ENCODE measurements around the gene CRKL.

CRKL gene

DNA sequence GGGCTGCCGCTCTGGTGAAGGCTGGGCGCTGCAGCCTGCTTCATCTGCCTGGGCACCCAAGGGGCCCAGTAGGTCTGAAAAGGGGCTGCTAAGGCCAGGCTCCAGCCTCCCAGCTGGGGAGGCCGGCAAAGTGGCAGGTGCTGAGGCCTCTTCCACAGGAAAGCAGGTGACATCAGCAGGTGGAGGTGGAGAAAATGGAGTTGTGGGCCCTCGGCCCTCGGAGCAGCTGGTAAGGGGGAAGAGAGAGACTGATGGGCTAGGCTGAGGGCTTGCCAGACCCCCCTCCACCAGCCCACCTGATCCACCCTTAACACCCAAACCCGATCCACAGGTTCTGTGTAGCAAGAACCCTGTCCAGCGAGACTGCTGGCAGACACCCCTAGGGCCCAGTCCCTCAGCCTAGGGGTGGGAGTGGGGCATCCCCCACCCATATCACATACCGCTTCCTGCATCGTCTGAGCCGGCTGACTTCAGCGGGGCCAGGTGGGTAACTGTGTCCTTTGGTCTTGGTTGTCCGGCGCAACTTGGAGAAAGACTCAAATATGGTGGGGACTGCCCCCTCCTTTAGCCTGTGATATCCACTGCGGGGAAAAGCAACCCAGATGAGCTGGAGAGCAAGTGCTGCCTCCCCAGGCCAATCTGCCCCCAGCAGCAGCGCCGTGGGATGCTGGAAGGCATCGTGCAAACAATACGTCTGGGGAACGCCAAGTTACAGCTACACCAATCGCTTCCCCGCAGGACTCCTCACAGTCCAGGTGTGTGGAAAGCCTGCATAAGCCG, 83.2 kb downstream of the CRKL start:
- no peak overlapping the region for H2BK120ac ChIP-seq (ENCODE audit: low read depth, low read length)
- peak overlapping the region; percentile 17 for H2BK15ac ChIP-seq (ENCODE audit: low read length)
- H3K14ac ChIP-seq (ENCODE audit: low read length) = no peak overlapping the region
- DNase-seq (ENCODE audit: low spot score) = no peak
- no peak overlapping the region for H2BK5ac ChIP-seq (ENCODE audit: low read length)
- H3K27me3 ChIP-seq (ENCODE audit: control insufficient read depth in 3 of 3, insufficient read depth in 3 of 3, low read depth in 1 of 3, low read length in 3 of 3) = no peaks in the 10 kb centered on the region
- peak overlapping the region; percentile 83 for H3K23ac ChIP-seq (ENCODE audit: low read depth, low read length, poor library complexity)
- no peaks in the 10 kb centered on the region for H3K9me3 ChIP-seq (replicated peaks in 1 of 2; ENCODE audit: control insufficient read depth in 2 of 2, insufficient read depth in 1 of 2, low read depth in 1 of 2, low read length in 2 of 2)
- peak overlapping the region; percentile 83 for H3K9ac ChIP-seq (ENCODE audit: low read depth, low read length, poor library complexity)
- peaks cover 15% of the 10 kb centered on the region for H3K79me1 ChIP-seq (ENCODE audit: low read depth, low read length)
- peak overlapping the region; percentile 71 to 96 for H3K4me3 ChIP-seq (ENCODE audit: low read length in 2 of 2)
- no peak overlapping the region for H4K8ac ChIP-seq (ENCODE audit: low read depth, low read length)
- H3K18ac ChIP-seq (ENCODE audit: low read length) = peak overlapping the region; percentile 41
- H3K27ac ChIP-seq (replicated peaks; ENCODE audit: low read length) = no peak overlapping the region
- no peak overlapping the region for H2AFZ ChIP-seq (ENCODE audit: low read length)
- no peak overlapping the region for H4K91ac ChIP-seq (ENCODE audit: low read depth, low read length, poor library complexity)
- peak overlapping the region; percentile 97 for H2AK5ac ChIP-seq (ENCODE audit: low read depth, low read length)
- peaks cover 15 to 21% of the 10 kb centered on the region in 2 donors for H3K4me1 ChIP-seq (ENCODE audit: control insufficient read depth in 2 of 2, insufficient read depth in 1 of 2, low read depth in 1 of 2, low read length in 2 of 2)
- no peak overlapping the region for H2BK12ac ChIP-seq (ENCODE audit: low read length)
- H3K4me2 ChIP-seq (ENCODE audit: insufficient read depth, low read length, poor library complexity, severe bottlenecking) = peak overlapping the region; percentile 95
- peaks cover 41 to 56% of the 10 kb centered on the region in 2 donors for H3K36me3 ChIP-seq (replicated peaks in 1 of 2; ENCODE audit: control insufficient read depth in 2 of 2, insufficient read depth in 2 of 2, low read length in 2 of 2)
- no peak overlapping the region for H3K4ac ChIP-seq (ENCODE audit: low read length)
- no CpG with 5 or more reads among the region's 22 CpGs for WGBS, 2 donors (ENCODE audit: extremely low coverage in 2 of 2, insufficient read length in 2 of 2, insufficient replicate concordance in 1 of 2)

DNA sequence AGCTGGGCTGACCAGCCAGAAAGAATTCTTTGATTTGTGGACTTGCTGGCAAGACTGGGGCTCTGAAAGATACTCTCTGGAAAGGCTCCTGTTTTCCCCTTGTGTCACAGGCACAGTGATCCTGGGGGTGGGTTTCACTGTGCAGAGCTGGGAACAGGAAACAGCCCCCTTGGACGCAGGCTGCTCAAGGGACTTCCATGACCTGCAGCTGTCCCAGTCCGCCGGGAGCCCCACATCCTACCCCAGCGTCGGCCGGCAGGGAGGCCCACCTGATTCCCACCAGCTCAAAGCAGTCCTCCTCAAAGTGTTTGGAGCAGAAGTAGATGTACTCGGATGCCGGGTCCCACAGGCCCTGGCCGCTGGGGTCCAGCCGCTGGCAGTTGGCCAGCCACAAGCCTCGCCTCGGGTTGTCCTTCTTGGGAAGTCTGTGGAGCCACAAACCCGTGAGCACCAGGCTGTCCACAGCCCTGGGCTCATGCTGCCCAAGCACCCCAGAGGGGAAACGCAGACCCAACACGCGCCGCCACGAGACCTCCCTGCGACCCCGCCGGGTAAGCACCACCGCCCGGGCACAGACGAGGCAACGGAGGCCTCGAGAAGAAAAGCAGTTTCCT, 83.9 kb downstream of the CRKL start:
- peak overlapping the region; percentile 95 for H3K4me2 ChIP-seq (ENCODE audit: insufficient read depth, low read length, poor library complexity, severe bottlenecking)
- no peak for DNase-seq (ENCODE audit: low spot score)
- peak overlapping the region; percentile 82 for H4K8ac ChIP-seq (ENCODE audit: low read depth, low read length)
- H2AK5ac ChIP-seq (ENCODE audit: low read depth, low read length) = peak overlapping the region; percentile 97
- H4K91ac ChIP-seq (ENCODE audit: low read depth, low read length, poor library complexity) = peak overlapping the region; percentile 77
- H2BK120ac ChIP-seq (ENCODE audit: low read depth, low read length) = peak overlapping the region; percentile 98
- no CpG with 5 or more reads among the region's 26 CpGs for WGBS, 2 donors (ENCODE audit: extremely low coverage in 2 of 2, insufficient read length in 2 of 2, insufficient replicate concordance in 1 of 2)
- H3K4me1 ChIP-seq (ENCODE audit: control insufficient read depth in 2 of 2, insufficient read depth in 1 of 2, low read depth in 1 of 2, low read length in 2 of 2) = peaks cover 15 to 21% of the 10 kb centered on the region in 2 donors
- H2BK5ac ChIP-seq (ENCODE audit: low read length) = peak overlapping the region; percentile 88
- peak overlapping the region; percentile 96 for H3K23ac ChIP-seq (ENCODE audit: low read depth, low read length, poor library complexity)
- peaks cover 38 to 50% of the 10 kb centered on the region in 2 donors for H3K36me3 ChIP-seq (replicated peaks in 1 of 2; ENCODE audit: control insufficient read depth in 2 of 2, insufficient read depth in 2 of 2, low read length in 2 of 2)
- no peaks in the 10 kb centered on the region for H3K9me3 ChIP-seq (replicated peaks in 1 of 2; ENCODE audit: control insufficient read depth in 2 of 2, insufficient read depth in 1 of 2, low read depth in 1 of 2, low read length in 2 of 2)
- peak overlapping the region; percentile 99 for H3K18ac ChIP-seq (ENCODE audit: low read length)
- peaks cover 15% of the 10 kb centered on the region for H3K79me1 ChIP-seq (ENCODE audit: low read depth, low read length)
- H3K14ac ChIP-seq (ENCODE audit: low read length) = no peak overlapping the region
- H2AFZ ChIP-seq (ENCODE audit: low read length) = peak overlapping the region; percentile 92
- H3K4me3 ChIP-seq (ENCODE audit: low read length in 2 of 2) = peak overlapping the region; percentile 71 to 96
- peak overlapping the region; percentile 94 for H3K9ac ChIP-seq (ENCODE audit: low read depth, low read length, poor library complexity)
- no peaks in the 10 kb centered on the region for H3K27me3 ChIP-seq (ENCODE audit: control insufficient read depth in 3 of 3, insufficient read depth in 3 of 3, low read depth in 1 of 3, low read length in 3 of 3)
- peak overlapping the region; percentile 94 for H3K27ac ChIP-seq (replicated peaks; ENCODE audit: low read length)
- H2BK12ac ChIP-seq (ENCODE audit: low read length) = peak overlapping the region; percentile 58
- H3K4ac ChIP-seq (ENCODE audit: low read length) = peak overlapping the region; percentile 60
- H2BK15ac ChIP-seq (ENCODE audit: low read length) = peak overlapping the region; percentile 54

DNA sequence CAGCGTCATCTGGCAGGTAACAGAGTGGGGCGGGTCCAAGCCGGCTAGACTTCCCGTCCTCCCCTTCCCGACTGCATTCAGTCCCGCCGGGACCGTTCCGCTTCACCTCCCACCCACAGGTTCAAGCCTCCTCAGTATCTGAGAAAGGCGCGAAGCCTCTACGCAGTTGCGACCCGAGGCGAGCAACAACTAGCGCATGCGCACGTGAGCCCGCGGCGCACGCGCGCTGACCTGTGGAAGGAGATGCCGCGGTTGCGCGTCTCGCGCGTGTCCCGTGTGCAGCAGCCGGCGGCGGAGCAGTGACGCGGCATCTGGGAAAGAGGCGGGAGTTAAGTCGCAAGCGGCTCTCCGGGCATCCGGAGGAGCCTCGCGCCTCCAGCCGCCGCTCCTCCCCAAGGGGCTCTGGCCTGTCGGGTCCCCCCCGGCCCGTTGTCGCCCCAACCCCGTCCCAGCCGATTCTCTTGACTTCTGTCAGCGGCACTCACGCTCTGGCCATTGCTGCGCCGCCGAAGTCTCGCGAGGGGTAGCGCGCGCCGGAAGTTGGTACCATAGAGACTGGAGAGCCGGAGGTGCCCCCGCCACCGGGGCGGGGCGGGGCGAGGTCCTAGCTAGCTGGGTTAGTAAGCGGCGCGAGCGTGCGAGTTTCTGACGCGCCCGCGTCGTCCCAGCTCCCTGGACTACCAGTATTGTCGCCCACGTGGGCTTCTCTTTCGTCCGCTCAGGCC, 84.6 kb downstream of the CRKL start, which contains the start of gene THAP7:
Gene THAP7, minus strand, starts transcription at position 518 of the 725 bp plus-strand sequence. Its CDS starts 207 bp downstream, at position 311.
- Histone ChIP-seq H2BK120ac (ENCODE audit: low read depth, low read length) (peak within 1 kb of the TSS; percentile 98), H3K18ac (ENCODE audit: low read length) (peak within 1 kb of the TSS; percentile 99), H3K4ac (ENCODE audit: low read length) (peak within 1 kb of the TSS; percentile 98), H3K9ac (ENCODE audit: low read depth, low read length, poor library complexity) (peak within 1 kb of the TSS; percentile 94), H4K91ac (ENCODE audit: low read depth, low read length, poor library complexity) (peak within 1 kb of the TSS; percentile 77), H2AK5ac (ENCODE audit: low read depth, low read length) (peak within 1 kb of the TSS; percentile 97), H3K4me3 (ENCODE audit: low read length in 2 of 2) (peak within 1 kb of the TSS; percentile 71 to 96), H3K4me1 (ENCODE audit: control insufficient read depth in 2 of 2, insufficient read depth in 1 of 2, low read depth in 1 of 2, low read length in 2 of 2) (peaks cover 17 to 21% of the 10 kb centered on the region in 2 donors), H3K23ac (ENCODE audit: low read depth, low read length, poor library complexity) (peak within 1 kb of the TSS; percentile 96), H2BK15ac (ENCODE audit: low read length) (peak within 1 kb of the TSS; percentile 93), H4K8ac (ENCODE audit: low read depth, low read length) (peak within 1 kb of the TSS; percentile 82), H3K4me2 (ENCODE audit: insufficient read depth, low read length, poor library complexity, severe bottlenecking) (peak within 1 kb of the TSS; percentile 95), H2BK12ac (ENCODE audit: low read length) (peak within 1 kb of the TSS; percentile 90), H3K14ac (ENCODE audit: low read length) (peak within 1 kb of the TSS; percentile 56), H3K27me3 (ENCODE audit: control insufficient read depth in 3 of 3, insufficient read depth in 3 of 3, low read depth in 1 of 3, low read length in 3 of 3) (no peaks in the 10 kb centered on the region), H3K36me3 (replicated peaks in 1 of 2; ENCODE audit: control insufficient read depth in 2 of 2, insufficient read depth in 2 of 2, low read length in 2 of 2) (peaks cover 34 to 46% of the 10 kb centered on the region in 2 donors), H2BK5ac (ENCODE audit: low read length) (peak within 1 kb of the TSS; percentile 88), H3K27ac (replicated peaks; ENCODE audit: low read length) (peak within 1 kb of the TSS; percentile 94), H3K9me3 (replicated peaks in 1 of 2; ENCODE audit: control insufficient read depth in 2 of 2, insufficient read depth in 1 of 2, low read depth in 1 of 2, low read length in 2 of 2) (no peaks in the 10 kb centered on the region), H2AFZ (ENCODE audit: low read length) (peak within 1 kb of the TSS; percentile 92), H3K79me1 (ENCODE audit: low read depth, low read length) (peaks cover 14% of the 10 kb centered on the region)
- peak; percentile 93 for DNase-seq (ENCODE audit: low spot score)
- no CpG with 5 or more reads among the region's 83 CpGs for WGBS, 2 donors (ENCODE audit: extremely low coverage in 2 of 2, insufficient read length in 2 of 2, insufficient replicate concordance in 1 of 2)
